H9 (cell line): Measurements from ENCODE around the gene DYNAP. TPM values are rescaled to one million over a fixed set of nuclear protein-coding genes. Genes with fewer than 3 reads are reported as not detected.

Source experiments
- DNase-seq: peaks from one replicate; pipeline ENCODE4 v3.0.0-alpha.2; 2017
- H2AFZ ChIP-seq: one replicate; pipeline ENCODE4 v1.6.1; 2013; ENCODE audit warnings: mild to moderate bottlenecking, low read length, control low read depth, moderate library complexity
- H2AK5ac ChIP-seq: 2 replicates; pipeline ENCODE4 v1.6.1; 2013; ENCODE audit warnings: low read length, control low read depth, mixed read lengths; ENCODE audit not compliant: insufficient read length
- H2BK120ac ChIP-seq: one replicate; pipeline ENCODE4 v1.6.1; 2013; ENCODE audit warnings: low read depth, mild to moderate bottlenecking, low read length, control low read depth, inconsistent platforms; ENCODE audit not compliant: poor library complexity, severe bottlenecking
- H2BK12ac ChIP-seq: 2 replicates; pipeline ENCODE4 v1.6.1; 2013; ENCODE audit warnings: low read length, control low read depth, mixed read lengths, low read depth; ENCODE audit not compliant: insufficient read length
- H2BK15ac ChIP-seq: 2 replicates; pipeline ENCODE4 v1.6.1; 2013; ENCODE audit warnings: low read depth, low read length, control low read depth
- H2BK20ac ChIP-seq: one replicate; pipeline ENCODE4 v1.6.1; 2013; ENCODE audit warnings: low read depth, mild to moderate bottlenecking, low read length, control low read depth, inconsistent platforms; ENCODE audit not compliant: poor library complexity, severe bottlenecking
- H2BK5ac ChIP-seq: 2 replicates; pipeline ENCODE4 v1.6.1; 2013; ENCODE audit warnings: low read length, control low read depth, mixed read lengths; ENCODE audit not compliant: insufficient read length
- H3K14ac ChIP-seq: 2 replicates; pipeline ENCODE4 v1.6.1; 2013; ENCODE audit warnings: low read length, control low read depth; ENCODE audit not compliant: insufficient read depth
- H3K18ac ChIP-seq: 2 replicates; pipeline ENCODE4 v1.6.1; 2013; ENCODE audit warnings: low read depth, mild to moderate bottlenecking, mixed read lengths, low read length, control low read depth; ENCODE audit not compliant: insufficient read length
- H3K23ac ChIP-seq: 2 replicates; pipeline ENCODE4 v1.6.1; 2013; ENCODE audit warnings: low read length, control low read depth, mixed read lengths, low read depth; ENCODE audit not compliant: insufficient read length
- H3K23me2 ChIP-seq: 2 replicates; pipeline ENCODE4 v1.6.1; 2013; ENCODE audit warnings: low read depth, mild to moderate bottlenecking, mixed read lengths, low read length, control low read depth; ENCODE audit not compliant: insufficient read length, poor library complexity, severe bottlenecking
- H3K27ac ChIP-seq: 2 replicates; pipeline ENCODE4 v1.5.1; 2013; ENCODE audit warnings: low read length, control low read depth, mixed read lengths, low read depth; ENCODE audit not compliant: insufficient read length
- H3K27me3 ChIP-seq: 2 replicates; pipeline ENCODE4 v1.6.1; 2013; ENCODE audit warnings: low read length, control low read depth, inconsistent platforms; ENCODE audit not compliant: insufficient read depth
- H3K4ac ChIP-seq: 2 replicates; pipeline ENCODE4 v1.6.1; 2013; ENCODE audit warnings: low read depth, mild to moderate bottlenecking, control low read depth, inconsistent platforms, low read length, moderate library complexity
- H3K4me1 ChIP-seq: 2 replicates; pipeline ENCODE4 v1.6.1; 2013; ENCODE audit warnings: low read length, control low read depth, inconsistent platforms; ENCODE audit not compliant: insufficient read depth
- H3K4me2 ChIP-seq: 2 replicates; pipeline ENCODE4 v1.6.1; 2013; ENCODE audit warnings: low read length, control low read depth, mixed read lengths; ENCODE audit not compliant: insufficient read length, insufficient read depth
- H3K56ac ChIP-seq: 2 replicates; pipeline ENCODE4 v1.6.1; 2013; ENCODE audit warnings: low read depth, mild to moderate bottlenecking, mixed read lengths, low read length, control low read depth; ENCODE audit not compliant: insufficient read length
- H3K79me1 ChIP-seq: 2 replicates; pipeline ENCODE4 v1.6.1; 2013; ENCODE audit warnings: low read depth, mild to moderate bottlenecking, moderate library complexity, low read length, control low read depth, inconsistent platforms; ENCODE audit not compliant: insufficient read depth, poor library complexity, severe bottlenecking
- H3K79me2 ChIP-seq: 2 replicates; pipeline ENCODE4 v1.6.1; 2013; ENCODE audit warnings: low read length, control low read depth, inconsistent platforms; ENCODE audit not compliant: insufficient read depth
- H3K9ac ChIP-seq: 2 replicates; pipeline ENCODE4 v1.6.1; 2013; ENCODE audit warnings: low read length, control low read depth, mixed read lengths; ENCODE audit not compliant: insufficient read length; ENCODE audit errors: extremely low read depth
- H3K9me3 ChIP-seq: one replicate; pipeline ENCODE4 v1.6.1; 2013; ENCODE audit warnings: low read depth, low read length, inconsistent platforms; ENCODE audit not compliant: control insufficient read depth
- H3T11ph ChIP-seq: one replicate; pipeline ENCODE4 v1.6.1; 2013; ENCODE audit warnings: mild to moderate bottlenecking, low read length, control low read depth, inconsistent platforms
- H4K20me1 ChIP-seq: one replicate; pipeline ENCODE4 v1.6.1; 2013; ENCODE audit not compliant: control insufficient read depth, insufficient read length, insufficient read depth
- H4K5ac ChIP-seq: 2 replicates; pipeline ENCODE4 v1.6.1; 2013; ENCODE audit warnings: low read depth, mild to moderate bottlenecking, mixed read lengths, low read length, control low read depth; ENCODE audit not compliant: insufficient read length
- H4K8ac ChIP-seq: replicated peaks from 2 replicates; pipeline ENCODE4 v1.6.1; 2013; ENCODE audit warnings: low read length, control low read depth, mixed read lengths, low read depth; ENCODE audit not compliant: insufficient read length
- H4K91ac ChIP-seq: 2 replicates; pipeline ENCODE4 v1.6.1; 2013; ENCODE audit warnings: low read depth, mild to moderate bottlenecking, moderate library complexity, mixed read lengths, low read length, control low read depth; ENCODE audit not compliant: insufficient read length
- H3K27ac Mint-ChIP-seq, 3 experiments: 2 replicates in 2 of 3; 3 replicates in 1 of 3; pipeline ENCODE4 v1.8.0; 2020 to 2021; ENCODE audit warnings: mixed read lengths in 3 of 3, mild to moderate bottlenecking in 1 of 3, moderate library complexity in 1 of 3
- H3K27me3 Mint-ChIP-seq: 2 replicates; pipeline ENCODE4 v1.8.0; 2021; ENCODE audit warnings: low read depth, mild to moderate bottlenecking, moderate library complexity, mixed read lengths
- H3K36me3 Mint-ChIP-seq, 3 experiments: 2 replicates in 2 of 3; 3 replicates in 1 of 3; pipeline ENCODE4 v1.8.0; 2020 to 2021; ENCODE audit warnings: low read depth in 3 of 3, mixed read lengths in 3 of 3; ENCODE audit not compliant: insufficient read depth in 1 of 3
- H3K4me1 Mint-ChIP-seq, 2 experiments: 2 replicates each; pipeline ENCODE4 v1.8.0; 2020; ENCODE audit warnings: mixed read lengths in 2 of 2
- H3K4me3 Mint-ChIP-seq, 2 experiments: 2 replicates in 1 of 2; 3 replicates in 1 of 2; pipeline ENCODE4 v1.8.0; 2020 to 2021; ENCODE audit warnings: mild to moderate bottlenecking in 2 of 2, mixed read lengths in 2 of 2, moderate library complexity in 1 of 2
- H3K9me3 Mint-ChIP-seq, 2 experiments: 2 replicates in 1 of 2; 3 replicates in 1 of 2; pipeline ENCODE4 v1.8.0; 2020; ENCODE audit warnings: mild to moderate bottlenecking in 2 of 2, mixed read lengths in 2 of 2, moderate library complexity in 1 of 2
- WGBS: extraction: QIAGEN DNeasy Blood & Tissue Kit; methylation state at CpG from one replicate; pipeline ENCODE4 v1.1.7; 2013; ENCODE audit warnings: missing lambda C conversion rate, low lambda C conversion rate, mixed read lengths; ENCODE audit not compliant: insufficient read length; ENCODE audit errors: extremely low coverage; 5-methylcytosine and 5-hydroxymethylcytosine counted together
- total RNA-seq: library from RNA; stranded (reverse); gene quantifications from 2 replicates; pipeline ENCODE4 v1.2.1, GENCODE V29; 2021
- TF ChIP-seq, protein P1 (sequence below): fragments of 200-600 bp; sonication (generic); conservative IDR thresholded peaks from 3 replicates; pipeline ENCODE4 v1.8.0; 2021; ENCODE audit warnings: antibody characterized with exemption, mild to moderate bottlenecking

Gene DYNAP
- total RNA-seq, 1 experiment from 2014 or later: 2.5 TPM

DNA sequence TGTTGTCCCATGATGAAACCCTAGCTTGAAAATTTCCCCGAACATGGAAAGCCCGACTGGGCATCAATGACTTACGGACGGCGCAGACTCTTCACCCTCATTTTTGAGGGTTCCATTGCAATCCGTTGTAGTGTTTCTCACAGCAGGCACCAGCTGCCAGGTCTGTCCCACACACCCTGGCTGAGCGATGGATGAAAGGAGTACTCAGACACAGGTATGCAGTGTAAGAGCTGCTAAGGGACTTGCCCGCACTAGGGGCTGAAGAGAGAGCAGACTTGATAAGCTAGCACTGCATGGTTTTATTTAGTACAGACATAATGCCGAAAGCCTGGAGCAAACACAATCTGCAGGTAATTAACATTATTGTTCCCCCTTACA is 15.8 kb downstream of the DYNAP start:
- H3K4ac ChIP-seq: peak overlapping the region; percentile 9
- no peaks in the 10 kb centered on the region for H3K79me1 ChIP-seq
- no peak overlapping the region for H2BK120ac ChIP-seq
- H2BK12ac ChIP-seq: peak overlapping the region; percentile 28
- Mint-ChIP-seq H3K4me1 (peaks cover 48 to 68% of the 10 kb centered on the region in 2 experiments), H3K27ac (peak overlapping the region; percentile 88 to 99 (median 97)), H3K9me3 (no peaks in the 10 kb centered on the region), H3K27me3 (no peaks in the 10 kb centered on the region), H3K4me3 (no peak overlapping the region), H3K36me3 (no peaks in the 10 kb centered on the region; a peak in 1 of 7 replicates)
- no peaks in the 10 kb centered on the region for H4K20me1 ChIP-seq
- 0 out of 2 replicates have a peak overlapping the region, but pooled peaks have one; percentile 17 for H3K14ac ChIP-seq
- no peaks in the 10 kb centered on the region for H3K9me3 ChIP-seq
- H2BK20ac ChIP-seq: peak overlapping the region; percentile 94
- peak overlapping the region; percentile 84 for H3K27ac ChIP-seq
- peak overlapping the region; percentile 17 for H3T11ph ChIP-seq
- H3K27me3 ChIP-seq: no peaks in the 10 kb centered on the region
- no peak overlapping the region for H3K23ac ChIP-seq
- H3K4me2 ChIP-seq: peak overlapping the region; percentile 35
- H2BK15ac ChIP-seq: no peak overlapping the region
- peak overlapping the region; percentile 72 for H3K18ac ChIP-seq
- peak; percentile 49 for DNase-seq
- H3K9ac ChIP-seq: no peak overlapping the region
- no peak overlapping the region for H2BK5ac ChIP-seq
- H4K8ac ChIP-seq: no peak overlapping the region
- no peaks in the 10 kb centered on the region for H3K79me2 ChIP-seq
- peaks cover 14% of the 10 kb centered on the region; the same call in 1 of the 2 replicates for H3K4me1 ChIP-seq
- TF ChIP-seq, protein P1, sequence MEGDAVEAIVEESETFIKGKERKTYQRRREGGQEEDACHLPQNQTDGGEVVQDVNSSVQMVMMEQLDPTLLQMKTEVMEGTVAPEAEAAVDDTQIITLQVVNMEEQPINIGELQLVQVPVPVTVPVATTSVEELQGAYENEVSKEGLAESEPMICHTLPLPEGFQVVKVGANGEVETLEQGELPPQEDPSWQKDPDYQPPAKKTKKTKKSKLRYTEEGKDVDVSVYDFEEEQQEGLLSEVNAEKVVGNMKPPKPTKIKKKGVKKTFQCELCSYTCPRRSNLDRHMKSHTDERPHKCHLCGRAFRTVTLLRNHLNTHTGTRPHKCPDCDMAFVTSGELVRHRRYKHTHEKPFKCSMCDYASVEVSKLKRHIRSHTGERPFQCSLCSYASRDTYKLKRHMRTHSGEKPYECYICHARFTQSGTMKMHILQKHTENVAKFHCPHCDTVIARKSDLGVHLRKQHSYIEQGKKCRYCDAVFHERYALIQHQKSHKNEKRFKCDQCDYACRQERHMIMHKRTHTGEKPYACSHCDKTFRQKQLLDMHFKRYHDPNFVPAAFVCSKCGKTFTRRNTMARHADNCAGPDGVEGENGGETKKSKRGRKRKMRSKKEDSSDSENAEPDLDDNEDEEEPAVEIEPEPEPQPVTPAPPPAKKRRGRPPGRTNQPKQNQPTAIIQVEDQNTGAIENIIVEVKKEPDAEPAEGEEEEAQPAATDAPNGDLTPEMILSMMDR: no peak
- H4K5ac ChIP-seq: peak overlapping the region; percentile 22
- H3K56ac ChIP-seq: no peak overlapping the region
- H4K91ac ChIP-seq: peak overlapping the region; percentile 20
- no CpG with 5 or more reads among the region's 9 CpGs for WGBS
- no peak overlapping the region for H2AFZ ChIP-seq
- H2AK5ac ChIP-seq: no peak overlapping the region
- no peaks in the 10 kb centered on the region for H3K23me2 ChIP-seq
